HG02798 (cell line): ENCODE measurements around the gene PREP.
"Not testable (repeated sequence)": the region's sequence is repeated elsewhere in the genome, so short reads cannot be mapped to it uniquely, and the experiment has no call there.

Source experiments
- ATAC-seq: cut with Tn5 transposase; IDR thresholded peaks from one replicate; pipeline ENCODE4 v1.9.1; 2021; ENCODE audit warnings: mild to moderate bottlenecking; ENCODE audit not compliant: unreplicated experiment, poor library complexity

The PREP gene

DNA sequence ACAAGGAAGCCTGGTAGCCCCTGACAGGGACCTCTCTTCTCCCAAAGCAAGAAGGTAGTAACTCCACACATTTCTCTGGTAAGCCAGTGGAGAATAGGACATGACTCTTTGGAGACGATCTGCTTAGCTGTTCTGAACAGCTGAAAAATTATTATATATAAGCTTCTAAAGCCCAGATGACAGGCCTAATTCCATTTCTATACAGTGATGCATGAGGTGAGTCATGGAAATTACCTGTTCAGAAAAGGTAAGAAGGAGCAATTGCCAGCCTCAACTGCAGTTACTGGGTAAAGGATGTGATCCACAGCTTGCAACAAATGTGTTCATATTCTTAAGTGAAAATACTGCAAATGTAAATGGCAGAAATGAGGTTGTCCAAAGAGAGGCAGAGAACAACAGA is 54.0 kb downstream of the PREP start:
- no peak for ATAC-seq

DNA sequence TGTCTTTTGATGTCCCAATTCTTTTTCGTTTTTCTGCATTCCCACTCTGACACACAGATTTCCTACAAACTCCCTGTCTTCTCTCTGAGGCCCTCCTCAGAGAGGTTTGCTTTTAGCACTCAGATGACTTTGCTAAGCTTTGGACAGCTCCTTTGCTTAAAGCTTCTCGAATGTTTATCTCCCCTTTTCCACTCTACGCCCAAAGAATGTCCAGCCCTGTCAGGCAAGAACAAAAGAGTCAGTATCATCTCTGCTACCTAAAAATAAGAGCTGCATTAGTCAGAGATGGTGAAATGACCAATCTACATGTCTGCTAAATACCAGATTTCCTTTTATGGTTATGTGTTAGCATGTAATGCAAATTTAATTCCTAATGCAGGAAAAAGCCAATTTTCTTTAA is 56.8 kb downstream of the PREP start:
- no peak for ATAC-seq

GRCh38 chr6:105345506-105345905 is 57.4 kb downstream of the PREP start:
- ATAC-seq, result no peak

DNA sequence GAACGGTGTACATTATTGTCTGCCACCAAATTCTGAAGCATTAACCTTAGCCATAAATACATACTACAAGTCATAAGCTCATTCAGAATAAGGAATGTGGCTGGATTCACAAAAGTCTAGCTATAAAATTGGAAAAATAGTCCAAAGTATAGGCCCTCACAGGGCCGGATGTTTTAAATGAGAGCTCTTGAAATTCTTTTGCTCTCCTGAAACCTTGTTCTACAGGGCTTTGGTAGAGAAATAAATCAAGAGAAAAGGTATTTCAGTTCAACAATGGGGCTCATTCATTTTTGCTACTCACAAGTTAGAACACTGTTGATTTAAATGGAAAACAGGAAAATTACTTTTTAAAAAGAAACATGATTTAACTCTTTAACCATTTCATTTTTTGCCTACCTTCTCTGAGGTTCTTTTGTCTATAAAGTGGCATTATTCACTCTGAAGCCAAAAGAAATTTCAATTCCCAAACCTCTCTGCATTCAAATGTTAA is 58.0 kb downstream of the PREP start:
- ATAC-seq, result no peak

DNA sequence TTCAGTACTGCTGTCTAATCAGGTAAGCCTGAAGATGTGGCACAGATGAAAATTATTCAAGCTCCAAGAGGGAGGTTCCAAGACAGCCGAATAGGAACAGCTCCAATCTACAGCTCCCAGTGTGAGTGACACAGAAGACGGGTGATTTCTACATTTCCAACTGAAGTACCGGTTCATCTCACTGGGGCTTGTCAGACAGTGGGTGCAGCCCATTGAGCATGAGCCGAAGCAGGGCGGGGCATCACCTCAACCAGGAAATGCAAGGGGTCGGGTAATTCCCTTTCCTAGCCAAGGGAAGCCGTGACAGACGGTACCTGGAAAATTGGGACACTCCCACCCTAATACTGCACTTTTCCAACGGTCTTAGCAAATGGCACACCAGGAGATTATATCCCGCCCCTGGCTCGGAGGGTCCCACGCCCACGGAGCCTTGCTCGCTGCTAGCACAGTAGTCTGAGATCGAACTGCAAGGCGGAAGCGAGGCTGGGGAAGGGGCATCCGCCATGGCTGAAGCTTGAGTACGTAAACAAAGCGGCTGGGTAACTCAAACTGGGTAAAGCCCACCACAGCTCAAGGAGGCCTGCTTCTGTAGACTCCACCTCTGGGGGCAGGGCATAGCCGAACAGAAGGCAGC is 64.4 kb downstream of the PREP start:
- ATAC-seq, result not testable (repeated sequence)

- no peak for ATAC-seq
Measured at GRCh38 chr6:105336986-105337385, 65.9 kb downstream of the PREP start.

DNA sequence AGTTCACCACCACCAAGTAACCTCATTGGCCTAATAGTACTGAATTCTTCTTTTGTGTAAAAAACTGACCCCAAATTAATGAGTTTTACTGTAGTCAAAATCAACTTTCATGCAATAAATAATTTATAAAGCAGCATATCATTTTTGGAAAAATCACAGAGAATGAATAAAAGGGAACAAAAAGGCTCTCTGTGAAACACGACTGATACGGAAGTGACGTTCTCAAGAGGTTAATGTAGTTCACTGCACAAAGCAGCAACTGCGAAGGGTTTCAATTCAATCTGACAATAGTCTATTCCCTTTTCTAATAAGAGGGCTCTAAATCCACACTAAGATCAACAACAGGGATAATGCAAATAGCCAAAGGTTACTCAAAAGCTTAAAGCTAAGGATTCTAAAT is 70.3 kb downstream of the PREP start:
- ATAC-seq, result no peak

DNA sequence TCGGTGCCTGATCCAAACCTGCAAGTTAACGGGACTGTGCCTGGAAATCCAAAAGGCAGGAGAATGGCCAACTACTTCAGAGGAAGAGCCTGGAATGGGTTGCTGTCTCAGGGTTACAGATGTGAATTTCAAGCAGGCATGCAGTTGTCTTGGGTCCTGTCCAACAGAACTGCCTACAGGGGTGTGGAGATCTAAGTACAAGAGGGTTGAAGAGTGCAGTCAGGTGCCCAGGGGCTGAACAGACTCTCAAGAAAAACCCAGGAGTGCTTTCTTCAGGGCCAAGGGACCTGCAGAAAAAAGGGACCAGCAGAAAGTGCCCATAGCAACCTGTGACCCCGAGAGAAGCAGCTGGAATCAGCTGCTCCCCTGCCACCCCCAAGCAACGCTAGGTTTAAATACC is 71.0 kb downstream of the PREP start:
- no peak for ATAC-seq

GRCh38 chr6:105330913-105331312 is 72.0 kb downstream of the PREP start:
- ATAC-seq, result no peak

GRCh38 chr6:105330364-105330763 is 72.5 kb downstream of the PREP start:
- no peak for ATAC-seq

DNA sequence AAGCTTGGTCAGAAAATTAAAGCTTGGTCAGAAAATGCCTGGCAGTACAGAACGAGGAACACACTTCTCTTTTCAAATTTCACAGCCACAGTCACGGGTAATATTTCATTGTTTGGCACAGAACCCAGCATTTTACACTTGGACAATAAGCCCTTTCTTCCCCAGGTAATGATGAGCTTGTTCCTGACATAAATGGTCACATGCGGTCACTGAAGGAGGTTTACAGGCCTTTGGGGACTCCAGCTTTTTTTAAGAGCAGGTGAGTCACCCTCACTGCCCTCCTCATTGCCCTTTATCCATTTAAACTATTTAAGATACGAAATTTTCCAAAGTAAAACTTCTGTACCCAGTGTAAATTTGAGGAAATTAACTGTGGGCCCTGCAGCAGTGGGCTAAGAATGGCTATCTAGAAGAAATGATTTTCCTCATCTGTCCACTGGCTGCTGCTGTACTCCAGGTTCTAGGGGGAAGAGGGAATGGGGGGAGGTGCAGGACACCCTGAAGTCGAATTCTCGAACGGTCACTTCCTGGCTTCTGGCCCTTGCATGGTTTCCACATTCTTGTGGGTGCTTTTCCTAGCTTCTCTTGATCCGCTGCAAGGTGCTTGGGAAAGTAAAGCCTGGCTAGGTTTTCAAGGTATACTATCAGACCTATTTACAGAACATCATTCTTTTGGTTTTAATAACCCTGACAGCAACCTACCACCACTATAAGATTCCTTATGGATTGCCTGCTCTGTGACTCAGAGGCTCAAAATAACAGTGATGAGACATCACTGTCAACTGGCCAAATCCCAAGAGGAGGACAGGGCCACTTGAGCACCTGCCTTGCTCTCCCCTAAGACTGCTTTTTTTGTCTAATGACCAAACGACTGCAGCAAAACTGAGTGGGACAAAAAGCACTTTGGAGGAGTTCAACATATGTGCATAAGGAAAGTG is 75.8 kb downstream of the PREP start:
- ATAC-seq, result no peak

DNA sequence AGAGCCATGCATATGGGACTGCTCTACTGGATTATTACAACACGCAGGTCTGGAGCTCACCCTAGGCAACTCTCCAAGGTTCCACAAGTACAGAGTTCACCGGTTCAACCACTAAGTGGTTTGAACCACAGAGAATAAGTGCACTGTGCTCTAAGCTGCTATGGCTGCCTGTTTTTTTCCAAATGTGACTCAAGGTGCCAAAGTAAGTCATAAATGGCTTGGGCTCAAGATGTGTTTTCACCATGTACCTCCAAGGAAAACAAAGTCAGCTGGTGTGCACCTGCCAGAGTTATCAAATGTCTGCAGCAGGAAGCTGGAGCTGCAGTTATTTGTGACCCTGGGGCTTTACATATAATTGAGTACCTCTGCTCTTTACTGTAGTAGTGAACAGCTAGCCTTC is 76.7 kb downstream of the PREP start:
- ATAC-seq, result no peak

- ATAC-seq, result no peak
Measured at GRCh38 chr6:105324386-105324950, 78.4 kb downstream of the PREP start.

DNA sequence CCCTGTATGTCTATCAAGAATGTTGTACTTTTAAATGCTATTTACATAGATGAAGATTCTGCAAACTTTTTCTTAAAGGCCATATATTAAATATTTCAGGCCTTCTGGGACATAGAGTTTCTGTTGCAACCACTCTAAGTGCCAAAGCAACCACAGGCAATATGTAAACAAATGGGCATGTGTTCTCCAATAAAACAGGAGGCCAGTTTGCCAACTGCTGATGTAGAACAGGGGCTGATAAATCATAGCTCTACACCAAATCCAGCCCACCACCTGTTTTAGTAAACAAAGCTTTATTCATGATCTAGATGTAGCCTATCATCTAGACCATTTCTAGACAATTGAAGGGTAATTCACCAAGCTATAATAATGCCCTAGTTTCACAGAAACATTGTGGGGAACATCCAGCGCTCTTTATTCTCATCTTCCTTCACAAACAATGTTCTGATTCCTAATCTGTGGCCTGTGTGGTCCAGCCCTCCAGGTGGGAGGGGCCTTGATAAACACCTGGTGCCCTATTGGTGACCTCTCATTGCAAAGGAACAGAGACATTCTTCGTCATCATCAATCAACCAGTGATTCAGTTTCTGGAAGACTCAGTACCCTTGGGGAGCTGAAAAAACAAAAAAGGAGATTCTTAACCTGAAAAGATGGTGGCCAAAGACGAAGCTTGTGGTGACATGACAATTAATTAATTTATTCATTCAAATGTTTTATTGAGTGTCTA is 80.2 kb downstream of the PREP start:
- ATAC-seq, result no peak

DNA sequence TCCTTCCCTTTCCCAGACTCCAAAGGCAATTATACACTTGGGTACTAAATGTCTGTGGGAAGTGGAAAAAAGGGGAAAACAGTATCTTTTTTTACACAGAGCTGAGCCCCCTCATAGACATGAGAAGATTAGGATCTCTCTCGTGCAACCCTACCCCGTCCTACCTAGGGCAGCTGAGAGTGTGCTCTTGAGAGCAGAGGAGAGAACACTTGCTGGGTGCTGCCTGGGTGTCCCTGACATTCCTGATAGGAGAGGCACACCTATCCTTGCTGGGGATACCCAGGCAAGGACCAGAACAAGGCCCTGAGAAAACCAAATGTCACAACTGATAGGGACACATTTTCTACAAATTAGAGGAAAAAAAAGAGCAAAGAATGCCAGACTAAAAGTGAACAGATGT is 81.2 kb downstream of the PREP start:
- ATAC-seq, result no peak

GRCh38 chr6:105321207-105321606 is 81.7 kb downstream of the PREP start:
- no peak for ATAC-seq

- no peak for ATAC-seq
Measured at GRCh38 chr6:105320765-105321164, 82.1 kb downstream of the PREP start.

DNA sequence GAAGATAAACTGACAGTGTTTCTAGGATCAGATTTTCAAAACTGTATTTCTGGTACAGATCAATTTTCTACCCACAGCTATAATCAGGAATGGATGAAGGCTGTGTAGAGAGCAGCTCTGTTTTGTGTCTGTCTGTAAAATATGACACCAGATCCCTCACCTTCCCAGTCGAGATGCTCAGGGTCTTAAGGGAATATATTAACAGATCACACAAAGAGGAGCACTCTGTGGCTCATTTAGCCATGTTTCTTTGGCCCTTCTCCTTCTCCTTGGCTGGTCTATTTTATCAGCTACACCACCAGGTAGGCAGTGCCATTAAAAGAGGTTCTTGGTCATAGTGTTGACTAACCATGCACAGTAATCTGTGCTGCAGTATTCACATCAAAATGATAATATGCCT is 82.6 kb downstream of the PREP start:
- no peak for ATAC-seq

DNA sequence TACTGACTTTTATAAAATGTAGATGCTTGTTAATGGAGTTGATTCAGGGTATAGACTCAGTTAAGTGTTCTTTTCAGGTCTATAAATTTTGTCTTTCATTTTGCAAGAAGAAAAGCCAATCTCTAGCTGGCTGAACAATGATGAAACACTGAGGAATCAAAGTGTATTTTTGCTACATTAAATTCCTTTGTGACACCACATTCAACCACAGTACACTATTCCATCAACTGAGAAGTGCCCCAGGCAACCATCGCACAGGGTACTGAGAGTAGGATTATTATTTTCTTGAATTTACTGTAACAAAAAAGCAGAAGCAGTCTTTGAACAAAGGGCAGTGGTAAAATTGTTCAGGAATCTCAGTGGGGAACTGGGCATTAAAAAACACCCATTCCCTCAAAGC is 83.6 kb downstream of the PREP start:
- no peak for ATAC-seq

GRCh38 chr6:105318660-105319059 is 84.2 kb downstream of the PREP start:
- peak; percentile 61 for ATAC-seq
